22Rv1 (cell line): ENCODE results near the gene REG4.
A peak's percentile ranks its signal among the peaks of the same experiment; 100 is the strongest.
"Not testable (repeated sequence)": the region's sequence is repeated elsewhere in the genome, so short reads cannot be mapped to it uniquely, and the experiment has no call there.

Source experiments
- H3K27ac ChIP-seq: fragments of 450-650 bp; 2 replicates; pipeline ENCODE4 v1.5.1; 2017
- ZFX ChIP-seq: fragments of 450-650 bp; IDR thresholded peaks from 2 replicates; pipeline ENCODE4 v1.6.1; 2017; ENCODE audit warnings: antibody characterized with exemption, borderline replicate concordance
- TF ChIP-seq, protein P1 (sequence below): fragments of 450-650 bp; IDR thresholded peaks from 2 replicates; pipeline ENCODE4 v1.5.1; 2017; ENCODE audit warnings: mild to moderate bottlenecking

Gene REG4

DNA sequence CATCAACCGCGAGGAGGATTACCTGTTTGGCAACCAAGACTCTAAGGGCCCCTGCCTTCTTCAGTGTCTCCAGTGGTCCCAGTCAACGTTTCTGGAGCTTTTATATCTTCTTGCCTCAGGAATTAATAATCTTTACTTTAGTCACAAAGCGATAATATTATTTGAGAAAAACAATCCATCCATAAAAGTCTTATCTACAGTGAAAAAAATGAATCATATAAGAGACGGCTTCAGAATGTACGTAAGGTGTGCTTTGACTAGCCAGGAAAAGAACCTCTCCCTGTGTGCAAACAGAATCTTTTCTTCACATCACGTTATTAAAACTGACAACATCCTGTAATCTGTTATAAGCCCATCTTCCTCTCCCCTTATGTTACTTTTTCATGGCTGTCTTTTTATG lies at the start of gene REG4:
Gene REG4, minus strand, starts transcription at position 74 of the 400 bp plus-strand sequence. CDS start 2,691 bp downstream, outside the sequence.
- no peak within 1 kb of the TSS for H3K27ac ChIP-seq
- TF ChIP-seq ZFX, result no peak
- TF ChIP-seq, protein P1, sequence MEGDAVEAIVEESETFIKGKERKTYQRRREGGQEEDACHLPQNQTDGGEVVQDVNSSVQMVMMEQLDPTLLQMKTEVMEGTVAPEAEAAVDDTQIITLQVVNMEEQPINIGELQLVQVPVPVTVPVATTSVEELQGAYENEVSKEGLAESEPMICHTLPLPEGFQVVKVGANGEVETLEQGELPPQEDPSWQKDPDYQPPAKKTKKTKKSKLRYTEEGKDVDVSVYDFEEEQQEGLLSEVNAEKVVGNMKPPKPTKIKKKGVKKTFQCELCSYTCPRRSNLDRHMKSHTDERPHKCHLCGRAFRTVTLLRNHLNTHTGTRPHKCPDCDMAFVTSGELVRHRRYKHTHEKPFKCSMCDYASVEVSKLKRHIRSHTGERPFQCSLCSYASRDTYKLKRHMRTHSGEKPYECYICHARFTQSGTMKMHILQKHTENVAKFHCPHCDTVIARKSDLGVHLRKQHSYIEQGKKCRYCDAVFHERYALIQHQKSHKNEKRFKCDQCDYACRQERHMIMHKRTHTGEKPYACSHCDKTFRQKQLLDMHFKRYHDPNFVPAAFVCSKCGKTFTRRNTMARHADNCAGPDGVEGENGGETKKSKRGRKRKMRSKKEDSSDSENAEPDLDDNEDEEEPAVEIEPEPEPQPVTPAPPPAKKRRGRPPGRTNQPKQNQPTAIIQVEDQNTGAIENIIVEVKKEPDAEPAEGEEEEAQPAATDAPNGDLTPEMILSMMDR, result no peak

DNA sequence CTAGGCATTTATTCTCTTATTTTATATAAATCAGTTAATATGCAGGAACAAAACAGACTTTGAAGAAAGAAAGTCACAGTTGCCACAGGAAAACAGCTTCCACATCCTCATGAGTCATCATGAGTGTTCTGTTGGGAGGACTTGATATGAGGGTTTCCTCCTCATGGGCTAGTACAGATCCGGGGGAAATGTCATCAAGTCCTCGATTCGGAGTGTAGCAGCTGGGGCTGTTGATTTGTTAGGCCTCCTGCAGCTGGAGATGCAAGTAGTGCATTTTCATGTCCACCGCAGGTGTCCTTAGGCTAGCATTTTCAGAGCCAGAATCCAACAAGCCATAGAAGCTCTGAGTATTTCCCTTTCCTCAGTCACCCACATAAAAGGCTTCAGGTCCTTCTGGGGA lies 48.4 kb upstream of the REG4 start:
- no peak overlapping the region for H3K27ac ChIP-seq

DNA sequence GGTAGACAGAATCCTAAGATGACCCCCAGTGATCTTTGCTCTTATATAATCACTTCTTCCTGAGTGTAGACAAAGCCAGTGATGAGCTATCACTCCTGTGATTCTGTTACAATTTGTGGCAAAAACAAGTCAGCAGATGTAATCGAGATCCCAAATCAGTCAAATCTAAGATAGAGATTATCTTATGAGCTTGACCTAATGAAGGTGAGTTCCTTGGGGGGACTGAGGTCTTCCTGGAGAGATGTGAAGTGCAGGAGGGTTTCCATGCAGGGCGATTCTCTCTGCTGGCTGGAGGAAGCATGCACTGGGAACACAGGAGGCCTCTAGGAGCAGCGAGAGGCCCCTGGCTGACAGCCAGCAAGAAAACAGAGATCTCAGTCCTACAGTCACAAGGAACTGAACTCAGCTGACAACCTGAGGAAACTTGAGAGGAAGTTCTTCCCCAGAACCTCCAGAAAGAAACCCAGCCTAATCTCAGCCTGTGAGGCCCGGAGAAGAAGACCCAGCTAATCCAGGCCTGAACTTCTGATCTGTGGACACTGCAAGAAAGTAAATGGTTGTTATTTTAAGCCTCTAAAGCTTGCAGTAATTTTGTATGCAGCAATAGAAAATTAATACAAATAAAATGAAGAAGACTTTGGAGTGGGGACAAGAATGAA lies 47.4 kb upstream of the REG4 start:
- not testable (repeated sequence) for H3K27ac ChIP-seq

More for the DNA sequence above, 48.4 kb upstream of the REG4 start:
- no peak for TF ChIP-seq ZFX
- TF ChIP-seq, protein P1, result no peak

DNA sequence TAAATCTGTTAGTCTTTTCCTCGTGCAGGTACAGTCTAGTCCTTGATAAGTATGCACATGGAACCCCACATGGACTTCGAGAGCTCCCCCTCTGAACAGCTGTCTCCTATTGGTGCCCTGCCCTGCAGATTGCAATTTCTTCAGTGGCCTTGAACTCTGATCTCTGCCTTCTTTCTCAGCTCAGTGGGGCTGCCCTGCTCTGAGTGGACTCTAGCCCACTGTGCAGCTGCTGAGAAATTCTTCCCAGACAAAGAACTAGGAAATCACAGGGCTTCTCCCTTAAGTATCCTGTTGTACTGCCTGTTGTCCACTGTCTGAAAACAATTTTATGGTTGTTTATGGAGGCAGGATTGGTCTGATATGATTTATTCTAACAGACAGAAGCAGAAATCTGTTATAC lies 46.9 kb upstream of the REG4 start:
- H3K27ac ChIP-seq, result no peak overlapping the region
- TF ChIP-seq, protein P1, result no peak
- TF ChIP-seq ZFX, result no peak

DNA sequence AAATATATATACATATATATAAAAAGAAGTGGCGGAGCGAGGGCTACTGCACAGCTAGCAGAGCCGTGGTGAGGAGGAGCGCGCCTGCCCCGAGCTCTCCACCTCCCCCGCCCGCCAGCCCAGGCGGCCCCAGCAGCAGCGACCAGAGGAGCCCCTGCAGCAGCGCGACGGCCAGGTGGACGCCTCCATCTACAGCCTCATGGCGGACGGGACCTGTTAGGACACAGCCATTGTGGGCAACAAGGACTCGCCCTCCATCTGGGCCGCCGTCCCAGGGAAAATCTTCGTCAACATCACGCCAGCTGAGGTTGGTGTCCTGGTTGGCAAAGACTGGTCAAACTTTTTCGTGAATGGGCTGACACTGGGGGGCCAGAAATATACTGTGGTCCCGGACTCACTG lies 41.9 kb upstream of the REG4 start:
- H3K27ac ChIP-seq, result no peak overlapping the region
- TF ChIP-seq, protein P1, result no peak
- TF ChIP-seq ZFX, result no peak

DNA sequence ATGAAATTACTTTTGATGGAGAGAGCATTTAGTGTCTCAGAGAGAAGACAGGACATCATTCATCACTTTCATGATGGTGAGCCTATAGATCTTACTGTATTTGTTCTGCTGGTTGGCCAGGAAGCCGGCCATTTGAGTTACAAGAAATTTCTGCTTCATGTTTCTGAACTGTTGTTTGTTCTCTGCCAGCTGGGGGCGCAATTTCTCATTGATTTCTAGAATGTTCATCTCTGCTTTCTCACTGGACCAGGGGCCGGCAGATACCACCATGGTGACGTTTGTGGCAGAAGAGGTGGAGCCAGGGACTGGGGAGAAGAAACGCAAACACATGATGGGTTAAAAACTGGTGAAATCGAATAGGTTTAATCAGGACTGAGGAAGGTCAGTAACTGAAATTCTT lies 32.9 kb upstream of the REG4 start:
- TF ChIP-seq, protein P1, result peak; percentile 47
- H3K27ac ChIP-seq, result not testable (repeated sequence)

DNA sequence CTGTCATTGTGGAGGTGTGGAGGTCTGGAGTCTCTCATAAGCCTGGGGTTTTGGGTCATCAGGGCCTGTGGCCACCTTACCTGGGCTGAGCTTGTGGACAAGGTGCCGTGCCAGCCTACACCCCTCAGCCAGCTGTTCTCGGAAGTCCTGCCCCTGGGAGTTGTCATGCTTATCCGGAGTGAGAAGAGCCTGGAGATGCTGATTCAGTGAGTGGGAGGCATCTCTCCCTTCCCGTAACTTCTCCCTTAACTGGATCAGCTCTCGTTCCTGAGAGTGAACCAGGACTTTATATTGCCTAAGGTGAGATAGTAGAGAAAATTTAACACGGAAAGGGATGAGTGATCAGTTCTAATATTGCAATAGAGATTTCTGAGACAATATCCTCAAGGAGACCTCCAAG lies 30.0 kb upstream of the REG4 start:
- no peak for TF ChIP-seq ZFX
- TF ChIP-seq, protein P1, result no peak
- H3K27ac ChIP-seq, result no peak overlapping the region

DNA sequence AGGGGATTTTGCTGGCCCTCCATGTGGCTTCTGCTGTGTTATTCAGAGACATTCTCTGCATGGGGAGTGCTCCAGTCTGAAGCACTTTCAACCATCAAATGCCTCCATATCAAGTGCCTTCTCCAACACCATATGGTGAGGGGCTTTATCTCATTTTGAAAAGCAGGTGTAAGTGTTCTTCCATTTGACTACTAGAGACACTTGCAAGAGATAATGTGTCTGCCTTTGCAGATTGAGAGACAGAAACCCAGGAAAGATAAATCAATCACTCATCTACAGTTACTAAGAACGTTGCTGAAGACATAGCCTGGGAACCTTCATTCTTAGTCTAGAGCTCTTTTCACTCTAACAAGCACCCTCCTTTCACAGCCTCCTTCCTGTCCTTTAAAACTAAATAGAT lies 29.5 kb upstream of the REG4 start:
- H3K27ac ChIP-seq, result no peak overlapping the region
- TF ChIP-seq ZFX, result no peak
- TF ChIP-seq, protein P1, result no peak
